Thymus (tissue), 11 donors: ENCODE data around the gene HDAC11. TPM values are rescaled to one million over a fixed set of nuclear protein-coding genes. Genes with fewer than 3 reads are reported as not detected.

Source experiments
- DNase-seq, 9 donors: peaks; one replicate each; pipeline ENCODE4 v3.0.0-alpha.2; 2013; ENCODE audit warnings: low spot score in 9 of 9, low read depth in 6 of 9, missing footprints in 1 of 9
- H3K27ac ChIP-seq, 2 donors: one replicate each; pipeline ENCODE4 v1.5.1; 2013; ENCODE audit warnings: control low read depth in 1 of 2, low read depth in 1 of 2, low read length in 1 of 2, mild to moderate bottlenecking in 1 of 2, moderate library complexity in 1 of 2
- H3K27me3 ChIP-seq, 2 donors: one replicate each; pipeline ENCODE4 v1.5.1; 2013; ENCODE audit warnings: low read length in 1 of 2; ENCODE audit not compliant: control insufficient read depth in 2 of 2, insufficient read depth in 1 of 2
- H3K36me3 ChIP-seq, 2 donors: one replicate each; pipeline ENCODE4 v1.5.1; 2013; ENCODE audit warnings: low read length in 1 of 2, mild to moderate bottlenecking in 1 of 2, moderate library complexity in 1 of 2; ENCODE audit not compliant: control insufficient read depth in 2 of 2, insufficient read depth in 2 of 2
- H3K4me1 ChIP-seq, 2 donors: one replicate each; pipeline ENCODE4 v1.5.1; 2013; ENCODE audit warnings: low read length in 2 of 2; ENCODE audit not compliant: control insufficient read depth in 2 of 2, insufficient read depth in 2 of 2
- H3K4me3 ChIP-seq, 2 donors: one replicate each; pipeline ENCODE4 v1.5.1; 2013; ENCODE audit warnings: low read length in 2 of 2, control low read depth in 1 of 2, mild to moderate bottlenecking in 1 of 2
- H3K9me3 ChIP-seq, 2 donors: one replicate each; pipeline ENCODE4 v1.5.1; 2013; ENCODE audit warnings: low read length in 1 of 2, mild to moderate bottlenecking in 1 of 2; ENCODE audit not compliant: control insufficient read depth in 2 of 2, insufficient read depth in 1 of 2
- whole genome bisulfite sequencing: extraction: QIAGEN DNeasy Blood & Tissue Kit; methylation state at CpG from one replicate; pipeline ENCODE4 v1.1.7; 2013; 5-methylcytosine and 5-hydroxymethylcytosine counted together
- polyA plus RNA-seq: library from polyadenylated mRNA; stranded (reverse); fragments of 200-250 nt; gene quantifications from one replicate; pipeline ENCODE4 v1.2.3, GENCODE V29; 2013
- total RNA-seq: library from RNA; stranded (reverse); fragments of 120-200 nt; gene quantifications from one replicate; pipeline ENCODE4 v1.2.4, GENCODE V29; 2013
- donor health status: healthy.

The HDAC11 gene
- total and polyA plus RNA-seq, 2 donors, result 7.1 to 10.7 TPM

GRCh38 chr3:13475871-13476590, 4.1 kb upstream of the HDAC11 start:
- no peaks in the 10 kb centered on the region for H3K9me3 ChIP-seq
- no peak overlapping the region for H3K4me3 ChIP-seq
- DNase-seq, result no peak
- no peaks in the 10 kb centered on the region for H3K36me3 ChIP-seq
- no peak overlapping the region for H3K27ac ChIP-seq
- H3K27me3 ChIP-seq, result peaks cover 0 to 8% of the 10 kb centered on the region in 2 donors
- H3K4me1 ChIP-seq, result peaks cover 5 to 29% of the 10 kb centered on the region in 2 donors
- WGBS, result 73% methylated on average over 7 of the region's 7 CpGs

DNA sequence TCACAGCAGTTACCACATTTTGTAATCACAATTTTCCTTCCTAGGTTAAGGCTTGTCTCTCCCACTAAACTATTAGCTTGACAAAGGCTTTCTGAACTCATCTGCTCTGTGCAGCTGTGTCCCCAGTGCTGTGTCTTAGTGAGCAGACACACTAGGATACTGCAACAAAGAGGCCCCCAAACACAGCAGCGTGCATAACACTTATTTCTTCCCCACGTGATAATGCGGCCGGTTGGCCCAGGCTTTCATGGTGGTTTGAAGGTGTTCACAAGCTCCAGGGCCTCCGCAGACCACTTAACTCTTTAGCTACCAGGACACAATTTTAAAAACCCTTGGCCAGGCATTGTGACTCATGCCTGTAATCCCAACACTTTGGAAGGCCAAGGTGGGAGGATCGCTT, 2.2 kb upstream of the HDAC11 start:
- WGBS, result 95% methylated on average over 6 of the region's 6 CpGs
- Histone ChIP-seq H3K4me3 (no peak overlapping the region), H3K4me1 (peaks cover 5 to 29% of the 10 kb centered on the region in 2 donors), H3K36me3 (no peaks in the 10 kb centered on the region), H3K27me3 (peaks cover 0 to 8% of the 10 kb centered on the region in 2 donors), H3K27ac (peak overlapping the region in 1 of 2 donors; percentile 46), H3K9me3 (no peaks in the 10 kb centered on the region)
- peak in 2 of 9 donors; percentile 18 to 41 for DNase-seq

- peaks cover 5 to 29% of the 10 kb centered on the region in 2 donors for H3K4me1 ChIP-seq
- DNase-seq, result no peak
- WGBS, result 4% methylated on average over 13 of the region's 13 CpGs
These were observed 849 bp upstream of the HDAC11 start for GRCh38 chr3:13479332-13479581.

DNA sequence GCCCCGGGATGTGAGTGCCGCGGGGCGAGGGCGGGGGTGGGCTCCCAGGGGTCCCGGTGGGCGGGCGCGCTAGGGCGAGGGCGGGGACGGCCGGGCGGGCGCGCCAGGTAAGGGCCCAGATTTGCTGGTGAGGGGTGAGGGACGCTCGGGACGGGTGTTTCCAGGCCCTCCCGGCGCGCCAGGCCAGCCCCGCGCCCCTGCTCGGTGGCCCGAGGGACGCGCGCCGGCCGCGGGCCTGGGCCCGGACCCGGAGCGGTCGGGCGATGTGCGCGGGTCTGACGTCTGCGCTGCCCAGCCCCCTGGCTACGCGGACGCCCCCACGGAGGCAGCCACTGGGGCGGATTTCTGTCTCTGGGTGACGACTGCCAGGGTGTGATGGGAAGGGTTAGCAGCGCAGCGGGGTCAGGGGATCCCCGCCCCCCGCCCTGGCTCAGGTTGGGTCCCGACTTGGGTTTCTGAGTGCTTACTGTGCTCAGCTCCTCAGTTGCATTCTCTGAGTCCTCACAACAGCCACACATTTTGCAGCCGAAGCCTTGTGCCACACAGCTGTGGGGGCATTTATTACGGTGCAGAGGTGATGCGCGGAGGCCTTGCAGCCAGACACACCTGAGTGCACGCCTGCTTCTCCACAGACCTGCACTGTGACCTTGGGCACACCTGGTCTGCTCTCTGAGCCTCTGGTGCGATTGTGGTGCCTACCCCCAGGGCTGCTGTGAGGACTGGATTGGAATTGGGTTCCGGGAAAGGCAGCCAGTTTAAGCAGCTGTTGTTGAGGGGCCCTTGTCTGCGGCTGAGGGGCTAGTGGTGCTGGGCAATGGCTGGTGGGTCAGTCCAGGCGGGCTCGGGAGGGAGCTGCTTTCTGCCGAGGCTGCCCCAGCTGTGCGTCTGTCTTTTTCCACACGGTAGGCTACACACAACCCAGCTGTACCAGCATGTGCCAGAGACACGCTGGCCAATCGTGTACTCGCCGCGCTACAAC, 523 bp downstream of the HDAC11 start:
- WGBS, result 25% methylated on average over 70 of the region's 70 CpGs
- DNase-seq, result peak in 4 of 9 donors; percentile 24 to 56 (median 37)
- Histone ChIP-seq H3K4me1 (peaks cover 5 to 34% of the 10 kb centered on the region in 2 donors), H3K27me3 (peaks cover 0 to 5% of the 10 kb centered on the region in 2 donors), H3K4me3 (peak overlapping the region; percentile 37 to 80), H3K9me3 (no peaks in the 10 kb centered on the region), H3K27ac (peak overlapping the region in 1 of 2 donors; percentile 11), H3K36me3 (no peaks in the 10 kb centered on the region)

More at GRCh38 chr3:13479332-13479581, 849 bp upstream of the HDAC11 start:
- Histone ChIP-seq H3K4me3 (peak overlapping the region; percentile 78 to 80), H3K36me3 (no peaks in the 10 kb centered on the region), H3K9me3 (no peaks in the 10 kb centered on the region), H3K27ac (peak overlapping the region; percentile 55 to 86), H3K27me3 (peaks cover 0 to 5% of the 10 kb centered on the region in 2 donors)

DNA sequence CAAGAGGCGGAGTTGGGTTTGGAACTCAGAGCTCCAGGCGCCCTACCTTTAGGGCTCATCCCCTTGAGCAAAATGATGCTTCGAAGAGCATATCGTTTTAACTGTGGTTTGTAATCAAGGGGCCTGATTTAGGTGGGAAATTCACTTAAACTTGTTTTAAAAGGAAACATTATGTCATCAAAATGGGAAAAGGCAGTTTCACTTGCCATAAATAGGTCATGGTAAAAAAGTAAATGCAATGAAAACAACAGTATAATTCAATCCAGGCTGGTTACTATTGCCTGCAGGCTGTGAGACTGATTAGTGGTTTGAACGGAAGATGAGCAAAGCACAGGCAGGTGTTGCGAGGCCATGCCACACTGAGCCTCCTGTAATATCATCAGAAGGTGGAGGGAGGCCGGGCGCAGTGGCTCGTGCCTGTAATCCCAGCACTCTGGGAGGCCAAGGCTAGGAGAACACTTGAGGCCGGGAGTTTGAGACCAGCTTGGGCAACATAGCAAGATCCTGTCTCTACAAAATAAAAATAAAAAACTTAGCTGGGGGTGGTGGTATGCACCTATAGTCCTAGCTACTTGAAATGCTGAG, 2.1 kb downstream of the HDAC11 start:
- Histone ChIP-seq H3K27ac (no peak overlapping the region), H3K27me3 (peaks cover 0 to 5% of the 10 kb centered on the region in 2 donors), H3K9me3 (no peaks in the 10 kb centered on the region), H3K4me1 (peaks cover 5 to 34% of the 10 kb centered on the region in 2 donors), H3K36me3 (no peaks in the 10 kb centered on the region), H3K4me3 (no peak overlapping the region)
- 93% methylated on average over 10 of the region's 10 CpGs for WGBS
- no peak for DNase-seq

DNA sequence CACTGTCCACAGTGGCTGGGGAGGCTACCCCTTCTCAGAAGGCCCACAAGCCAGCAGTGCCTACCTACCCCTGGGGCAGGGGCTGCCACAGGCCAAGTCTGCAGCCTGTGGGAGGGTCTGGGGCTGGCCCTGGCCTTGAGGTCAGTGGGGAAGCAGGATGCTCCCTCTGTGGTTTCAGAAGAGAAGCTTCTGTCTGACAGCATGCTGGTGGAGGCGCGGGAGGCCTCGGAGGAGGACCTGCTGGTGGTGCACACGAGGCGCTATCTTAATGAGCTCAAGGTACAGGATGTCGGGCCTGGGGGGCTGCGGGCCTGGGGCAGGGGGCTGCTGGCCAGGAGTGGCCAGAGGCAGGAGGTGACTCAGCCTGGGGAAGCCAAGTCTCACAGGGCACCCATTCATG, 3.2 kb downstream of the HDAC11 start:
- H3K36me3 ChIP-seq, result no peaks in the 10 kb centered on the region
- peaks cover 0 to 5% of the 10 kb centered on the region in 2 donors for H3K27me3 ChIP-seq
- no peak for DNase-seq
- no peak overlapping the region for H3K27ac ChIP-seq
- peaks cover 5 to 25% of the 10 kb centered on the region in 2 donors for H3K4me1 ChIP-seq
- H3K4me3 ChIP-seq, result no peak overlapping the region
- 76% methylated on average over 7 of the region's 7 CpGs for WGBS
- no peaks in the 10 kb centered on the region for H3K9me3 ChIP-seq

GRCh38 chr3:13483988-13484695, 4.0 kb downstream of the HDAC11 start:
- H3K4me1 ChIP-seq, result peaks cover 5 to 22% of the 10 kb centered on the region in 2 donors
- no peak for DNase-seq
- no peak overlapping the region for H3K27ac ChIP-seq
- no peak overlapping the region for H3K4me3 ChIP-seq
- 93% methylated on average over 21 of the region's 21 CpGs for WGBS
- H3K27me3 ChIP-seq, result peaks cover 0 to 5% of the 10 kb centered on the region in 2 donors
- H3K9me3 ChIP-seq, result no peaks in the 10 kb centered on the region
- no peaks in the 10 kb centered on the region for H3K36me3 ChIP-seq

DNA sequence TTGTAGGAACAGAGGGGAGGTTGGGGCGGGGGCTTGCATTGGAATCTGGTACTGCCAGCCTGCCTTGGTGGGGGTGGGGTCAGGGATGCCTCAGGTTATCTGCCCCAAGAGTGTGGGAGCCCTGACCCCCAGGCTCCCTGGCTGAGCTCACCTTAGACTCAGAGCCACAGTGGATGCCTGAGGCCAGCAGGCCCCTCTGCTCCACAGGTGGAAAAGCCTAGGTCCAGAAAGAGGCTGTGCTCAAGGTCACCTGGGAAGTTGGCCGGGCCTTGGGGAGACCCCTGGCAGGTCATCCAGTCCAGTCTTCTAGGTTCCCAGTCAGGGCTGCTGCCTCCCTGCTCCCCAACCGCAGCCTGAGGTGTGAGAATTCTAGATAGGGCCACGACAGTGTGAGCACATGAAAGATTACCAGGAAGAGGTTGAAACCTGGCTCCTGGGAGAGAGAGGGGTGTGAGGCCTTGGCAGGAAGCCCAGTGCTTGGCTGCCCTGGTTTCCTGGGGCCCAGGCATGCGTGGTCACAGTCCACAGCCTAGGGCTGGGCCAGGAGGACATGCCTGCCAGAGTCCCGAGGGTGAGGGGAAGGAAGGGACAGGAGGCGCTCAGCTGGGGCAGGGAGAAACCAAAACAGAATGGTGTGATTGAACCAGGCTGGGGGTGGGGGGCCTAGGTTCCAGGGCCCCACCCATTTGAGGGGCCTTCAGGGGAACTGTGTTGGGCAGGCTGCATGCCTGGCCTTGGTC, 4.9 kb downstream of the HDAC11 start:
- Histone ChIP-seq H3K27ac (no peak overlapping the region), H3K36me3 (no peaks in the 10 kb centered on the region), H3K27me3 (peaks cover 0 to 5% of the 10 kb centered on the region in 2 donors), H3K4me1 (peaks cover 3 to 16% of the 10 kb centered on the region in 2 donors), H3K9me3 (no peaks in the 10 kb centered on the region), H3K4me3 (no peak overlapping the region)
- peak in 1 of 9 donors; percentile 27 for DNase-seq
- 25% methylated on average over 7 of the region's 7 CpGs for WGBS
